NCI-H345 treated with DMSO at 0.1 percent for 48 hours (cell line): Measurements from ENCODE around the gene LLGL1.

Experiments
- DNase-seq: peaks from one replicate; lab custom pipeline; 2025; ENCODE audit not compliant: unreplicated experiment; lab: John Stamatoyannopoulos, UW

Gene LLGL1

GRCh38 chr17:18267366-18267765 is 41.9 kb downstream of the LLGL1 start:
- no peak for DNase-seq

DNA sequence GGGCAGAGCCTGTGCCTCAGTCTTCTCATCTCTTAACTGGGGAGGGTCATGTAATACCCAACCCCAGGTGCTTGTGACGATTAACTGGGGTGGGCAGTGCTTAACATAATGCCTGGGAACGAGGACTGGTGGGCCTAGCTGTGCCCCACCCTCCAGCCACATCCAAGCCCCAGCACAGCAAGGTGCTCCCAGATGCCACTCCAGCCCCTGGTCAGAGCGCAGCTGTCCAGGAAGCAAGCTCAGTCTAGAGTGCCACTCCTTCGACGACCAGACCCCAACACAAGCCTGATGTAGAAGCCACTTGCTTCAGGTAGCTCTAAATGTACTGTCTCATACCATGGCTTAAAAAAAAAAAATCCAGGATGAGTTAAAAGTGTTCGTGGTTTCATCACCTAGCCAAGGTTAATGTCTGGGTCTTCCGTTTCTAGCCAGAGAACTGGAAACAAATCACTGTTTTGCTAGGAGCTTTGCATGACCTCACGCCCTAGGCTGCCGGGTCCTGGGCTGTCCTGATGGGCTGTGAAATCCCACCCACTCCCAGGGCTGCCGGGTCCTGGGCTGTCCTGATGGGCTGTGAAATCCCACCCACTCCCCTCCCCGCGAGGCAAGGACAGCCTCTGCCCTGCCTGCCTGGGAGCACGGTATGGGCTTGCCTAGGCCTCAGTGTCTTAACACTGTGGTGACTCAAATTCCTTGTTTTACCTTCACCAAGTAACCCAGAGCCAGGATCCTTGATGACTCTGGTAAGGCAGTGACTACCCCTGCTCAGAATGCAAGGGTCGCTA is 42.7 kb downstream of the LLGL1 start:
- no peak for DNase-seq

- no peak for DNase-seq
Measured at GRCh38 chr17:18270046-18270931, 44.9 kb downstream of the LLGL1 start.

GRCh38 chr17:18277076-18277475 is 51.6 kb downstream of the LLGL1 start:
- no peak for DNase-seq

DNA sequence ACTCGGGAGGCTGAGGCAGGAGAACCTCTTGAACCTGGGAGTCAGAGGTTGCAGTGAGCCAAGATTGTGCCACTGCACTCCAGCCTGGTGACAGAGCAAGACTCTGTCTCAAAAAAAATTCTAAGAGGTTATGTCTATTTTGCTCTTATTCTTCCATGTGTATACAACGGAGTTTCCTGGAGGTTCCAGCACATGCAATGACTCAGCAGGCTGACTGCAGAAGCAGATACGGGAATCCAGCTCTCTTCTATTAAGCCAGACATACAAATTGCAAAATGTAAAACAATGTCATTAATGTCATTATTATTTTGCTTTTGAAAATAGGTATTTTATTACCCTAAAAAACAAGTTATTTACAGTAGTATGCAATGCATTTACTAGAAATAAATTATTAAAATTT is 53.4 kb downstream of the LLGL1 start:
- DNase-seq: no peak

- no peak for DNase-seq
Measured at GRCh38 chr17:18280249-18280648, 54.8 kb downstream of the LLGL1 start.

DNA sequence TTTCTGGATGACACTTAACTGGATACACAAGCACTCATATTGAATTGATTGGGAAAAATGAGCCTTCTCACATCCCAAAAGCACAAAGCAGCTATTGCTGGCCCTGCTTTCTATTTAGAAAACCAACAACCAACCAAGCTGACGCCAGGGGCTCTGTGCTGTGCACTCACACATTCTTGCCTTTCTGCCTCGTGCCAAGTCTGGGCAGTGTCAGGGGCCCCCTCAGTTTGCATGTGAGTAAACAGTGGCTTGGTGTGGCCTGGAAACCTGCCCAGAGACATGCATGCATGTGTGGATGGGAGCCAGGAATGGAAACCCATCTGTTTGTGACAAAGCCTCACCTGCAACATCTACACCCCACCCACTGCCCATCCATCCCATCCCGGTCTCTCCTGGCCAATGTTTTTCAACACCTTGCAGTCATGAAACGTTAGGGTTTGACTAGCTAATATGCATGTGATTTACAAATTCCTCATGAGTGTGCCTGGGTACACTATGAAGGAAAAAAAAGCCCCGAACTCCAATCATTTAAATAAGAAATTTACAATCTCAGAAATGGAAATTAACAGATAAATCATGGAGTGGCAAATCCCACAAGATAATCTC is 55.4 kb downstream of the LLGL1 start:
- peak; percentile 39 for DNase-seq

DNA sequence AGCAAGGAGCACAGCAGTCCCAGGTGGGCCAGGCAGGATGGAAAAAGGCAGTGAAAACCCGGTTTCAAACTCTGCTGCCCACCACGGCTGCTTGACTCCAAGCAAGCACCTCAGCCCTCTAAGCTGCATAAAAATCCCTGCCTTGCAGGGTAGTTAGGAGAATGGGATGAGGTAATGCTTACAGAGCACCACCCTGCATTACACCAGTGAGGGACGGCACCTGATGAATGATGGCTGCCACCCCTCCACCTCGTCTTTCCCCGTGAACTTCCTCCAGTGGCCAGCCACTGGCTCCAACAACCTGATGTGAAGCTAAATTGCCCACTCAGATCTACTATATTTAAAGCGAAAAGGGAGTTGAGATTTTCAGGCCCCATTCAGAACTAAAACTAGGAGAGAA is 56.4 kb downstream of the LLGL1 start:
- DNase-seq: no peak

GRCh38 chr17:18285296-18285695 is 59.9 kb downstream of the LLGL1 start:
- DNase-seq: no peak

DNA sequence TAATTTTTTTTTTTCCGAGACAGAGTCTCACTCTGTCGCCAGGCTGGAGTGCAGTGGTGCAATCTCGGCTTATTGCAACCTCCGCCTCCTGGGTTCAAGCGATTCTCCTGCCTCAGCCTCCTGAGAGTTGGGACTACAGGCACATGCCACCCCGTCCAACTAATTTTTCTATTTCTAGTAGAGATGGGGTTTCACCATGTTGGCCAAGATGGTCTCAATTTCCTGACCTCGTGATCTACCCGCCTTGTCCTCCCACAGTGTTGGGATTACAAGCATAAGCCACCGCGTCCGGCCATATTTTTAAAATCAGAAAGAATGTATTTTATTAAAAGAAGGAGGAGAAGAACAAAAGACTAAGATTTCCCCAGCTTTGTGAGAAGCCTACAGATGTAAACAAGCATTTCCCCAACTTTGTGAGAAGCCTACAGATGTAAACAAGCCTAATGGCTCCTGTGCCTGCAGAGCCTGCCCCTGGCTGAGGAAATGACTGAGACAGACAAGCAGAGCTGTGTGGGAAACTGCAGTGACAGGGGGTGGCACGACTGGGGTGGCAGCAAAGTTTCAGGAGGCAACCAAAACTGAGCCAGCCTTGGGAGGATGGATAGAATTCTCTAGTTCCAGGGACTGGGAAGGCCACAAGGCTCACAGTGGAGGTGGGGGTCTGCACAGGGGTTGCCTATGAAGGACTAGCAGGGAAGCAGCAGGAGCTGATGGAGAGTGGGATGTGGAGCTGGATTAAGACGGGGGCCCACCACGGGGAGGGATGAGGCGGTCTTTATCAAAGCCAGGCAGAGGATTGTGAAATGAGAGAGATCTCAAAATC is 66.5 kb downstream of the LLGL1 start:
- no peak for DNase-seq
